Erythroblast (primary cell): ENCODE results near the gene CCDC57.

Experiments
- GATA1 ChIP-seq: IDR thresholded peaks from 2 replicates; pipeline ENCODE4 v1.6.1; 2011; ENCODE audit warnings: low read depth, mild to moderate bottlenecking, control low read depth, low read length, moderate library complexity
- POLR2A ChIP-seq: IDR thresholded peaks from 2 replicates; pipeline ENCODE4 v1.6.1; 2011; ENCODE audit warnings: mild to moderate bottlenecking, low read length

DNA sequence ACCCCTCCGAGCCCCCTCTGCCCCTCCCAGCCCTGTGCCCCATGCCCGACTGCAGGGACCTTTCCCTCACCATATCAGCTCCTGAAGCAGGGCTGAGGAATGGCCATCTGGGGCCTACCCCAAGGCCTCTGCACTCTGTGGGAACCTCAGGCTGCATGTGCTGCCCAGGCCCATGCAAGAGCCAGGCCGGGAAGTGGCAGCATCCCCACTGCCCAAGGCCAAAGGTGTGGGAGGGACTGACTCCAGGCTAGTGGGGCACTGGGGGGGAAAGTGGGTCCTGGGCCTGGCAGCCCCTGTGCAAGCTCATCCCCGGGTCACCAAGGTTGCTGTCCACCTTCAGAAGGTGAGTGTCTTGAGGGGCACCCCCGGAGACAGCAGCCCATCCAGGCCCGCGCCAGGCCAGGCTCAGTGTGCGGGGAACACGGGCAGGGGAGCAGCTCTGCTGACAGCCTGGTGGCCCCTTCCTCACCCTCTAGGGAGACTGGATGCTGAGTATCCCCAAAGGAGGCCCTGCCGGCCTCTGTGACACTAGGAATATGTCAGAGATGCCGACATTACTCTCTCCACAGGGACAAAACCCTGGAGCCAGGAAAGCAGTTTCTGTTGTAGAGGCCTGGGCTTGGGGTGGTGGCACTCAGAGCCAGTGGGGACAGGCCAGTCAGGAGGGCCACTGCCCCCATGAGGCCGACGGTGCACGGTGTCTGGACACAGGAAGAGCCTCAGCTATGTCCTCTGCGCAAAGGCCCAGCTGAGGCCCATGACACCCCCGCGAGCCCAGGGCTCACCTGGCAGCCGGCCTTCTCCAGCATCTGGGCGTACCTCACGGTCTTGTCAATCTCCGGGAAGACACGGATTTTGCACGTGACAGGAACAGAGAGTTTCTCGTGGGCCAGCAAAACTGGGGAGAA lies 150.3 kb downstream of the CCDC57 start:
- TF ChIP-seq POLR2A (no peak), GATA1 (no peak)
